Activated naive CD4-positive, alpha-beta T cell treated with anti-CD3 and anti-CD28 coated beads for 36 hours (primary cell): ENCODE results near the gene DEUP1. TPM values are rescaled to one million over a fixed set of nuclear protein-coding genes. Genes with fewer than 3 reads are reported as not detected.

Source experiments
- CTCF ChIA-PET: fragments of 350-600 bp; sonication (Branson Sonifier 250); formaldehyde crosslinking; loops from one replicate; lab custom pipeline; 2021; ENCODE audit warnings: antibody characterized with exemption; lab: Charles Lee
- DNase-seq: peaks from one replicate; pipeline ENCODE4 v3.0.0-alpha.2; 2020
- H3K27ac Mint-ChIP-seq: one replicate; pipeline ENCODE4 v1.8.0; 2021; ENCODE audit warnings: mild to moderate bottlenecking, mixed read lengths
- H3K27me3 Mint-ChIP-seq: one replicate; pipeline ENCODE4 v1.8.0; 2021; ENCODE audit warnings: low read depth, mixed read lengths
- H3K36me3 Mint-ChIP-seq: one replicate; pipeline ENCODE4 v1.8.0; 2021; ENCODE audit warnings: low read depth, mixed read lengths
- H3K4me1 Mint-ChIP-seq: one replicate; pipeline ENCODE4 v1.8.0; 2021; ENCODE audit warnings: low read depth, mixed read lengths
- H3K4me3 Mint-ChIP-seq: one replicate; pipeline ENCODE4 v1.8.0; 2021; ENCODE audit warnings: mild to moderate bottlenecking, moderate library complexity, mixed read lengths
- H3K9me3 Mint-ChIP-seq: one replicate; pipeline ENCODE4 v1.8.0; 2021; ENCODE audit warnings: mixed read lengths
- intact Hi-C: fragments of 100-400 bp; cut with micrococcal nuclease; formaldehyde crosslinking; loops from one replicate; pipeline ENCODE4 v1.15.1; 2023
- total RNA-seq, 2 experiments: library from RNA; stranded (reverse); gene quantifications; one replicate each; pipeline ENCODE4 v1.2.3, GENCODE V29; 2021

DEUP1 gene
- total RNA-seq, 2 experiments from 2014 or later: not detected

- Mint-ChIP-seq H3K4me1 (no peaks in the 10 kb centered on the region), H3K36me3 (peaks cover 4% of the 10 kb centered on the region), H3K4me3 (no peak overlapping the region), H3K27ac (no peak overlapping the region), H3K9me3 (no peaks in the 10 kb centered on the region), H3K27me3 (no peaks in the 10 kb centered on the region)
- intact Hi-C loops: no loop called here
- CTCF ChIA-PET: no interaction called here
- no peak for DNase-seq
Observed at GRCh38 chr11:93481696-93482095, 151.2 kb downstream of the DEUP1 start.

- intact Hi-C loops: no loop called here
- CTCF ChIA-PET: interaction anchor here (0.5 to 0.7 kb wide), 2 partner anchors 37 to 270 kb away, joined by 3 read pairs; no protein-coding TSS in a partner anchor
Observed at GRCh38 chr11:93482556-93482955, 152.0 kb downstream of the DEUP1 start.

DNA sequence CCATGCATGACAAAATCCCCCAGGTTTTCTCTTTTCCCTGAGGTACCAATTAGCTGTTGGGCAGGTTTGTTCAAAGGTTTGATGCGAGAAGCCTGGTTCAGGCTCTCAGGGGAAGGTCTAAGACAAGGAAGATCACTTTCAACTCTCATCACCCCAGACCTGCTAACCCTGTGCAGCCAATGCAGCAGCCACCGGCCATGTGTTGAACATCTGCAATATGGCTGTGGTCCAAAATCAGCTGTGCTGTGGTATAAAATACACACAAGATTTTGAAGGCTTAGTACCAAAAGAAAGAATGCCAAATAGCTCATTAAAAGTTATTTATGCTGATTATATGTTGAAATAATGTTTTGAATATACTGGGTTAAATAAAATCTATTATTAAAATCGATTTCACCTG is 154.2 kb downstream of the DEUP1 start:
- CTCF ChIA-PET: interaction anchor here (0.7 kb wide), 1 partner anchor 546 kb away, joined by 3 read pairs; no protein-coding TSS in a partner anchor
- intact Hi-C loops: no loop called here
- H3K27me3 Mint-ChIP-seq: no peaks in the 10 kb centered on the region
- H3K4me1 Mint-ChIP-seq: no peaks in the 10 kb centered on the region
- H3K4me3 Mint-ChIP-seq: no peak overlapping the region
- DNase-seq: no peak
- H3K36me3 Mint-ChIP-seq: peaks cover 4% of the 10 kb centered on the region
- H3K27ac Mint-ChIP-seq: no peak overlapping the region
- H3K9me3 Mint-ChIP-seq: no peaks in the 10 kb centered on the region

More at GRCh38 chr11:93482556-93482955, 152.0 kb downstream of the DEUP1 start:
- Mint-ChIP-seq H3K27ac (no peak overlapping the region), H3K9me3 (no peaks in the 10 kb centered on the region), H3K36me3 (peaks cover 4% of the 10 kb centered on the region), H3K27me3 (no peaks in the 10 kb centered on the region), H3K4me3 (no peak overlapping the region), H3K4me1 (no peaks in the 10 kb centered on the region)
- DNase-seq: no peak

- H3K4me3 Mint-ChIP-seq: no peak overlapping the region
- H3K9me3 Mint-ChIP-seq: no peaks in the 10 kb centered on the region
- no peak overlapping the region for H3K27ac Mint-ChIP-seq
- intact Hi-C loops: no loop called here
- peaks cover 4% of the 10 kb centered on the region for H3K36me3 Mint-ChIP-seq
- no peaks in the 10 kb centered on the region for H3K4me1 Mint-ChIP-seq
- CTCF ChIA-PET: no interaction called here
- no peaks in the 10 kb centered on the region for H3K27me3 Mint-ChIP-seq
- no peak for DNase-seq
Observed at GRCh38 chr11:93485983-93486382, 155.4 kb downstream of the DEUP1 start.

GRCh38 chr11:93487032-93487483 is 156.5 kb downstream of the DEUP1 start:
- H3K4me3 Mint-ChIP-seq: no peak overlapping the region
- H3K27me3 Mint-ChIP-seq: no peaks in the 10 kb centered on the region
- no peaks in the 10 kb centered on the region for H3K9me3 Mint-ChIP-seq
- CTCF ChIA-PET: no interaction called here
- H3K36me3 Mint-ChIP-seq: peaks cover 2% of the 10 kb centered on the region
- no peak for DNase-seq
- no peak overlapping the region for H3K27ac Mint-ChIP-seq
- intact Hi-C loops: no loop called here
- H3K4me1 Mint-ChIP-seq: no peaks in the 10 kb centered on the region

Other genes starting within 250 kb of the DEUP1 start
- 10 to 100 TPM; 13.2 to 13.9 TPM for gene SLC36A4, start 132.8 kb upstream of the DEUP1 start, total RNA-seq
- gene SMCO4, start 212.6 kb downstream of the DEUP1 start, total RNA-seq: 10 to 100 TPM; 23.7 to 26.8 TPM